Neural progenitor cell (in vitro differentiated cells): ENCODE measurements around the gene LRRC25.

Experiments used
- CTCF ChIP-seq: fragments of 200-600 bp; sonication (generic); IDR thresholded peaks from 2 replicates; pipeline ENCODE4 v1.5.1; 2017; ENCODE audit warnings: antibody characterized with exemption, mild to moderate bottlenecking
- EZH2phosphoT487 ChIP-seq: fragments of 200-600 bp; sonication (generic); IDR thresholded peaks from 2 replicates; pipeline ENCODE4 v1.6.1; 2017; ENCODE audit warnings: antibody characterized with exemption

- no peak for TF ChIP-seq CTCF
- no peak for TF ChIP-seq EZH2phosphoT487
Measured at GRCh38 chr19:18377026-18377425, 20.4 kb downstream of the LRRC25 start.
